ENCODE measurements around the gene GNAO1.

GRCh38 chr16:56273615-56274014 is 82.3 kb downstream of the GNAO1 start:
- TF ChIP-seq CTCF (IDR thresholded peaks at IDR 0.05) (no peak), EZH2 (IDR thresholded peaks at IDR 0.05; ENCODE audit: borderline replicate concordance, insufficient read depth, low read depth, low read length, poor library complexity, severe bottlenecking) (no peak)

Measured in B cell (primary cell).